GM23338 (cell line): ENCODE measurements around the gene SHISA9. TPM values are rescaled to one million over a fixed set of nuclear protein-coding genes. Genes with fewer than 3 reads are reported as not detected.

Experiments
- ATAC-seq: fragments of 200-7000 bp; cut with Tn5 transposase; 3 replicates; pipeline ENCODE4 v1.9.1; 2020
- DNase-seq: peaks from one replicate; pipeline ENCODE4 v3.0.0-alpha.2; 2015; ENCODE audit warnings: low spot score
- H2AFZ ChIP-seq: fragments of 200-600 bp; sonication (generic); 2 replicates; pipeline ENCODE4 v1.8.0; 2016; ENCODE audit warnings: antibody characterized with exemption, mild to moderate bottlenecking, moderate library complexity
- H3F3A ChIP-seq: fragments of 200-600 bp; sonication (generic); replicated peaks from 2 replicates; pipeline ENCODE4 v1.8.0; 2017; ENCODE audit warnings: antibody characterized with exemption, mixed run types, low read depth
- H3K27ac ChIP-seq: fragments of 200-600 bp; sonication (generic); 2 replicates; pipeline ENCODE4 v1.6.1; 2016; ENCODE audit warnings: low read depth
- H3K27me3 ChIP-seq: fragments of 200-600 bp; sonication (generic); 2 replicates; pipeline ENCODE4 v1.8.0; 2016; ENCODE audit warnings: mild to moderate bottlenecking, mixed run types, moderate library complexity; ENCODE audit not compliant: insufficient read depth
- H3K36me3 ChIP-seq: fragments of 200-600 bp; sonication (generic); 2 replicates; pipeline ENCODE4 v1.8.0; 2016; ENCODE audit warnings: mild to moderate bottlenecking; ENCODE audit not compliant: insufficient read depth
- H3K4me1 ChIP-seq: fragments of 200-600 bp; sonication (generic); 2 replicates; pipeline ENCODE4 v1.8.0; 2016; ENCODE audit warnings: mild to moderate bottlenecking, moderate library complexity; ENCODE audit not compliant: insufficient read depth
- H3K4me2 ChIP-seq: fragments of 200-600 bp; sonication (generic); 2 replicates; pipeline ENCODE4 v1.7.1; 2017; ENCODE audit warnings: mixed run types
- H3K4me3 ChIP-seq: fragments of 200-600 bp; sonication (generic); 2 replicates; pipeline ENCODE4 v1.6.1; 2016; ENCODE audit warnings: mixed run types
- H3K79me2 ChIP-seq: fragments of 200-600 bp; sonication (generic); replicated peaks from 2 replicates; pipeline ENCODE4 v1.8.0; 2017; ENCODE audit warnings: mild to moderate bottlenecking; ENCODE audit not compliant: insufficient read depth
- H3K9me2 ChIP-seq: fragments of 200-600 bp; sonication (generic); 2 replicates; pipeline ENCODE4 v1.8.0; 2017; ENCODE audit not compliant: insufficient read depth
- H4K20me1 ChIP-seq: fragments of 200-600 bp; sonication (generic); replicated peaks from 2 replicates; pipeline ENCODE4 v1.8.0; 2017; ENCODE audit warnings: mild to moderate bottlenecking; ENCODE audit not compliant: insufficient read depth
- H3K27ac Mint-ChIP-seq: 2 replicates; pipeline ENCODE4 v1.8.0; 2020; ENCODE audit warnings: inconsistent platforms, mild to moderate bottlenecking, moderate library complexity, mixed read lengths
- H3K27me3 Mint-ChIP-seq: 3 replicates; pipeline ENCODE4 v1.8.0; 2022; ENCODE audit warnings: low read depth, mild to moderate bottlenecking, moderate library complexity, mixed read lengths, inconsistent platforms; ENCODE audit not compliant: insufficient read depth, poor library complexity
- H3K36me3 Mint-ChIP-seq: 3 replicates; pipeline ENCODE4 v1.8.0; 2021; ENCODE audit warnings: low read depth, mild to moderate bottlenecking, inconsistent platforms, moderate library complexity, mixed read lengths
- H3K4me1 Mint-ChIP-seq: 3 replicates; pipeline ENCODE4 v1.8.0; 2020; ENCODE audit warnings: mild to moderate bottlenecking, inconsistent platforms, mixed read lengths
- H3K4me3 Mint-ChIP-seq: 3 replicates; pipeline ENCODE4 v1.8.0; 2021; ENCODE audit warnings: moderate library complexity, mild to moderate bottlenecking, inconsistent platforms, mixed read lengths
- H3K9me3 Mint-ChIP-seq: 3 replicates; pipeline ENCODE4 v1.8.0; 2020; ENCODE audit warnings: moderate library complexity, mild to moderate bottlenecking, inconsistent platforms, mixed read lengths
- ETS1 ChIP-seq: IDR thresholded peaks from 2 replicates; pipeline ENCODE4 v1.6.1; 2016; ENCODE audit warnings: antibody characterized with exemption
- EZH2phosphoT487 ChIP-seq: fragments of 200-600 bp; sonication (generic); IDR thresholded peaks from one replicate; pipeline ENCODE4 v1.8.1; 2018; ENCODE audit warnings: antibody characterized with exemption; ENCODE audit not compliant: unreplicated experiment
- NANOG ChIP-seq: IDR thresholded peaks from 2 replicates; pipeline ENCODE4 v1.6.1; 2016; ENCODE audit warnings: antibody characterized with exemption, borderline replicate concordance
- POLR2AphosphoS5 ChIP-seq: IDR thresholded peaks from 2 replicates; pipeline ENCODE4 v1.6.1; 2016; ENCODE audit warnings: antibody characterized with exemption, low read depth
- ZNF462 ChIP-seq: fragments of 250-450 bp; sonication (Bioruptor Pico); IDR thresholded peaks from 2 replicates; pipeline ENCODE4 v1.5.0; 2020; ENCODE audit warnings: mild to moderate bottlenecking, moderate library complexity
- polyA plus RNA-seq: library from polyadenylated mRNA; unstranded; fragments of >200 nt; fragmentation: Nextera tagmentation; extraction: Ambion mirVana; gene quantifications from 2 replicates; pipeline ENCODE4 v1.2.1, GENCODE V29; 2016
- total RNA-seq: library from RNA; depleted of rRNA; stranded (reverse); fragments of >200 nt; shearing (Covaris generic); gene quantifications from 2 replicates; pipeline ENCODE4 v1.2.3, GENCODE V29; 2014
- TF ChIP-seq, protein P1 (sequence below), 2 experiments: fragments of 200-600 bp in 1 of 2; sonication (generic) in 1 of 2; conservative IDR thresholded peaks; 2 replicates each; pipeline versions ENCODE4 v1.5.1 to v1.6.1; 2016 to 2017; ENCODE audit warnings: antibody characterized with exemption in 2 of 2, low read depth in 2 of 2, mild to moderate bottlenecking in 2 of 2, moderate library complexity in 1 of 2

The SHISA9 gene
- total and polyA plus RNA-seq, 2 experiments from 2014 or later, result 10.4 to 45.6 TPM

DNA sequence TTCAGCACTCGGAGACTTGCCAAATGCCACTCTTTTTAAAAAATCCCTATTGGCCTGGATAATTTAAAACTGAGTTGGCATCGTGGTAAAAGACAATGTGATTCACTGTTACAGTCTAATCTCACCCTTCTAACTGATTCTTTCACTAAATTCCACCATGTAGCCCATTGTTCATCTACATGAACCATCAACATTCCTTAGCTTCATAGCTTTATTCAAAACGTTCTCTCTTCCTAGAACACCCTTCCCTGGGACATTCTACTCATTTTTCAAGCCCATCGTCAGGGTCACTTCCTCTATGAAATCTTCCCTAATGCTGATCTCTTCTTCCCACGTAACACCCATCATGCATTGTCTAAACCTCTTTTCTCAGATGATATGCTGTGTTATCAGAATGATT, 15.7 kb upstream of the SHISA9 start (continued):
- TF ChIP-seq, protein P1, sequence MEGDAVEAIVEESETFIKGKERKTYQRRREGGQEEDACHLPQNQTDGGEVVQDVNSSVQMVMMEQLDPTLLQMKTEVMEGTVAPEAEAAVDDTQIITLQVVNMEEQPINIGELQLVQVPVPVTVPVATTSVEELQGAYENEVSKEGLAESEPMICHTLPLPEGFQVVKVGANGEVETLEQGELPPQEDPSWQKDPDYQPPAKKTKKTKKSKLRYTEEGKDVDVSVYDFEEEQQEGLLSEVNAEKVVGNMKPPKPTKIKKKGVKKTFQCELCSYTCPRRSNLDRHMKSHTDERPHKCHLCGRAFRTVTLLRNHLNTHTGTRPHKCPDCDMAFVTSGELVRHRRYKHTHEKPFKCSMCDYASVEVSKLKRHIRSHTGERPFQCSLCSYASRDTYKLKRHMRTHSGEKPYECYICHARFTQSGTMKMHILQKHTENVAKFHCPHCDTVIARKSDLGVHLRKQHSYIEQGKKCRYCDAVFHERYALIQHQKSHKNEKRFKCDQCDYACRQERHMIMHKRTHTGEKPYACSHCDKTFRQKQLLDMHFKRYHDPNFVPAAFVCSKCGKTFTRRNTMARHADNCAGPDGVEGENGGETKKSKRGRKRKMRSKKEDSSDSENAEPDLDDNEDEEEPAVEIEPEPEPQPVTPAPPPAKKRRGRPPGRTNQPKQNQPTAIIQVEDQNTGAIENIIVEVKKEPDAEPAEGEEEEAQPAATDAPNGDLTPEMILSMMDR (conservative IDR thresholded peaks at IDR 0.05; ENCODE audit: low read depth in 2 of 2), result no peak
- TF ChIP-seq ZNF462 (CRISPR knock-in tag), result no peak
- TF ChIP-seq EZH2phosphoT487, result no peak

DNA sequence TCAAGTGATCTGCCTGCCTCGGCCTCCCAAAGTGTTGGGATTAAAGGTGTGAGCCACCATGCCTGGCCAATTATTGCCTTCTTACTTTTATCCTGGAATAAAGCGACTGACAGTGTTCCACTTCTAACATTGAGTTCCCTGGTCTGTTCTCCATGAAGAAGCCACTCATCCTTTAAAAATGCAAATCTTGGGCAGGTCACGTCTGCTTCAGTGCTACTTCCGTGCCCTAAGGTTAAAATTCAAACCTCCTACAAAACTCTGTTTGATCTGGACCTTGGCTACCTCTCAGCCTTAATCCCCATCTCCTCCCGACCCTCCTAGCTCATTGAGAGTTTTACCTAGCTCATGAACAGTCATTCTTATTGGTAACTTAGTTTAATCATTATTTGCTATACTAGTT, 9.6 kb upstream of the SHISA9 start:
- Mint-ChIP-seq H3K4me1 (peaks cover 6% of the 10 kb centered on the region; the same call in 2 of the 3 replicates), H3K27ac (no peak overlapping the region), H3K27me3 (peaks cover 1% of the 10 kb centered on the region), H3K9me3 (no peaks in the 10 kb centered on the region; the same call in 2 of the 3 replicates), H3K36me3 (no peaks in the 10 kb centered on the region), H3K4me3 (no peak overlapping the region)
- Histone ChIP-seq H3K4me2 (no peak overlapping the region), H3K4me3 (no peak overlapping the region), H3K9me2 (no peaks in the 10 kb centered on the region), H3K36me3 (no peaks in the 10 kb centered on the region), H3K79me2 (no peaks in the 10 kb centered on the region), H4K20me1 (no peaks in the 10 kb centered on the region), H3K27me3 (no peaks in the 10 kb centered on the region), H3F3A (no peaks in the 10 kb centered on the region), H3K4me1 (peaks cover 1% of the 10 kb centered on the region; the same call in 1 of the 2 replicates), H2AFZ (0 out of 2 replicates have a peak overlapping the region, but pooled peaks have one; percentile 28), H3K27ac (no peak overlapping the region)
- DNase-seq (no peak), ATAC-seq (no peak)
- TF ChIP-seq NANOG, result no peak
- no peak for TF ChIP-seq ZNF462 (CRISPR knock-in tag)
- TF ChIP-seq ETS1, result no peak
- no peak for TF ChIP-seq POLR2AphosphoS5
